GM19397 (cell line): ENCODE results near the gene POFUT2.

Experiments used
- ATAC-seq: cut with Tn5 transposase; IDR thresholded peaks from one replicate; pipeline ENCODE4 v1.9.1; 2021; ENCODE audit warnings: mild to moderate bottlenecking, moderate library complexity; ENCODE audit not compliant: unreplicated experiment

The POFUT2 gene

GRCh38 chr21:45225741-45226327, 61.9 kb downstream of the POFUT2 start:
- ATAC-seq, result no peak

DNA sequence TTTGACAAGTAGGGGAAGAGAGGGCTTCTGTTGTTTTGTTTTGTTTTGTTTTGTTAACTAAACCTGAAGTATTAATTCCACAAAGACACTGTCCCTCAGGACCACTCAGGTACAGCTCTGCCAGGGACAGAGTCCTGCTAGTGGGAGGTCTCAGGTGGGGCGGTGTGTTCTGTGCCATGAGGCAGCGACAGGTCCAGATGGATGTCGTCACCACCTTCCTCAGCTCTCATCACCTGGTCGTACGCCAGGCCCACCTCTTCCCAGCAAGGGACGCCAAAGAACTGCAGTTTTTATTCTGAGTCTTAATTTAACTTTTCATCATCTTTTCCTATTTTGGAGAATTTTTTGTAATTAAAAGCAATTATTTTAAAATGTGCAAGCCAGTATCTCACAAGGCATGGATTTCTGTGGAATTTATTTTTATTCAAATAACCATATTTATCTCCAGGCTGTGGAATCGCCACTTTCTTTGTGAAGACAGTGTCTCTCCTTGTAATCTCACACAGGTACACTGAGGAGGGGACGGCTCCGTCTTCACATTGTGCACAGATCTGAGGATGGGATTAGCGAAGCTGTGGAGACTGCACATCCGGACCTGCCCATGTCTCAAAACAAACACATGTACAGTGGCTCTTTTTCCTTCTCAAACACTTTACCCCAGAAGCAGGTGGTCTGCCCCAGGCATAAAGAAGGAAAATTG, 62.5 kb downstream of the POFUT2 start:
- no peak for ATAC-seq

GRCh38 chr21:45224189-45224938, 63.3 kb downstream of the POFUT2 start:
- ATAC-seq, result no peak

DNA sequence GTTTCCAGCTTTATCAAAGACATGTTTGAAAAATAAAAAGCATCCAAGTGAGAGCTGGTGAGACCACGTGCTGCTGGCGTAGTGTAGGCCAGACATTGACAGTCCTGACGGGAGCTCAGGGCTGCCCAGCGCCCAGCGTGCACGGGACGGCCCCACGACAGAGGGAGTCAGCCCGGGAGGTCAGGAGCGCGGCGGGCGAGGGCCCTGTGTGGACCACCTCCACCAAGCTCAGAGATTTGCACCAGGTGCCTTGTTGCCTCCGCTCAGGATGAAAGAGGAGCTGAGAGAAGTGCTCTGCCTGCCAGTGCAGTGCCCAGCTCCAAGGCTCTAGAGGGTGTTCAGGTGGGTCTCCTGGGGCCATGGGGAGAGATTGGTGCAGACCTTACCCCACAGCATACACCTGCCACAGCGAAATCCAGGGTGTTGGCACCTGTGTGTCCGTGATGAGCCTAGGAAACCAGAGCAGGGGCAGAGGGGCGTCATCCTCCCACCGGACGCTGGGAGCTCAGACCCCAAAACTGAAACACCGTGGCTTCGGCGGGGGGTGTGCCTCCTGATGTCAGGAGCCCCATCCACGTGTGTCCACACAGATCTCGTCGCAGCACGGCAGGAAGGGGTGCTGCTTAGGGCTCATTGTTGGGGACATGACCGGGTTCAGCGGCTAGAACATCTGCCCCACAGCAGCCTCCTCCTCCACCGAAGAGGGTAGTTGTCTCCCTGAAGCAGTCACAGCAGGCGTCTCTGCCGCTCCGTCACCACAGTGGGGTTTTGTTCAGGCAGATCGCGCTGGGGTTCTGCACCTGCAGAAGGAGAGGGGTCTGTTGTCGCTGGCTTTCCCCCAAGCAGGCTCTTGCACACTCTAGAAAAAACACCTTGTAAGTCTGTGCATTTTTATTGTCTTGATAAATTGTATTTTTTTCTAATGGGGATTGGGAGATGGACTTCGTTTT, 64.2 kb downstream of the POFUT2 start:
- no peak for ATAC-seq

DNA sequence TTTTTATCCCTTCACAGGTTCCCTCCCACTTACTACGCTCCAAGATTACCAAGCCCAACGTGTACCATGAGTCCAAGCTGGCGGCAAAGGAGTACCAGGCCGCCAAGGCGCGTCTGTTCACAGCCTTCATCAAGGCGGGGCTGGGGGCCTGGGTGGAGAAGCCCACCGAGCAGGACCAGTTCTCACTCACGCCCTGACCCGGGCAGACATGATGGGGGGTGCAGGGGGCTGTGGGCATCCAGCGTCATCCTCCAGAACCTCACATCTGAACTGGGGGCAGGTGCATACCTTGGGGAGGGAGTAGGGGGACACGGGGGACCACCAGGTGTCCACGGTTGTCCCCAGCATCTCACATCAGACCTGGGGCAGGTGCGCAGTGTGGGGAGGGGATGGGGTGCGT, 65.7 kb downstream of the POFUT2 start:
- no peak for ATAC-seq

GRCh38 chr21:45220714-45221490, 66.8 kb downstream of the POFUT2 start:
- no peak for ATAC-seq

GRCh38 chr21:45220071-45220481, 67.6 kb downstream of the POFUT2 start:
- no peak for ATAC-seq

DNA sequence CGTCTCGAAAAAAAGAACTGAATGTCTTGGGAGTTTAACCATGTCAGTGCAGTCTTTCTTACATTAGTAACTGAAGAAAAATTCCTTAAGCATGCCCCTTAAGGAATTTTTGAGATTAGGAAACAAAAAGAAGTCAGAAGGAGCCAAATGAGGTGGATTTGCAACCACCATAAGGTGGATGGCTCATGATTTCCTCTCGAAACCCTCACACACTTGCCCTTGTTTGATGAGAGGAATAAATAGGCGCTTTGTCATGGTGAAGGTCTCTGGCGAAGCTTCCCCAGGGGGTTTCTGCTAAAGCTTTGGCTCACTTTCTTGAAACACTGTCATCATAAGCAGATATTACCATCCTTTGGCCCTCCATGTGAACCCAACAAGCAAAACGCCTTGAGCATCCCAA, 68.2 kb downstream of the POFUT2 start:
- no peak for ATAC-seq

GRCh38 chr21:45217010-45217409, 70.7 kb downstream of the POFUT2 start:
- ATAC-seq, result no peak

DNA sequence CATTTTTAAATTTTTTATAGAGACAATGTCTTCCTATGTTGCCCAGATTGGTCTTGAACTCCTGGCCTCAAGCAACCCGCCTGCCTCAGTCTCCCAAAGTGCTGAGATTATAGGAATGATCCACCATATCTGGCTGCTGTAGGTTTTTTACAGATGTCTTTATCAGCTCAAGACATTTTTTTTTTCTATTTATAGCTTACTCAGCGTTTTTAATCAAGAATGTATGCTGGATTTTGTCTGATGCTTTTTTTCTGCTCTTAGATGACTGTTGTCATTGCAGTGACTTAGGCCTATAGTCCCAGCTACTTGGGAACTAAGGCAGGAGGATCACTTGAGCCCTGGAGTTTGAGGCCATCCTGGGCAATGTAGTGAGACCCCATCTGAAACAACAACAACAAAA, 72.5 kb downstream of the POFUT2 start:
- no peak for ATAC-seq
